Stimulated activated naive CD8-positive, alpha-beta T cell treated with anti-CD3 and anti-CD28 coated beads, Interleukin-15, Interleukin-2, amounts not matched to agents 100 U/mL and 50 U/mL, for 24 hours (primary cell): Measurements from ENCODE around the gene ARHGEF37.

Experiments used
- ATAC-seq: fragments of 150-1000 bp; cut with Tn5 transposase; one replicate; pipeline ENCODE4 v1.10.0; 2021
- DNase-seq: peaks from one replicate; pipeline ENCODE4 v3.0.0; 2021

Gene ARHGEF37

DNA sequence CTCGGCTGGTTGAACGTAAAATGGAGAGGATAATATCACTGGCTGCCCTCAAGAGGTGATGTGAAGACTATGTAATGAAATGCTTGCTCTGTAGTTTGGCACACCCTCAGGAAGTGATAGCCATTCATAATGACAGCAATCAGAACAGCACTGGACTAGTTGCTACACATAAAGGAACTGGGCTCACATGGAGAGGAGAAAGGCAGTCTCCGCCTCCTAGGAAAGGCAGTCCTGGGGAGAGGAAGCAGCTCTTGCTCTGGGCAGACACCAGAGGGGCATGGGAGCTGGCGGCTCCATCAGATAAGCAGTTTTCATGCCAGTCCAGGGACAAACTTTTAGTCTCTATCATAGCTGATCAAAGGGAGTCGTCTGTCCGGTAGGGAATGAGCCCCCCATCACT lies 46.9 kb downstream of the ARHGEF37 start:
- ATAC-seq: no peak
- no peak for DNase-seq

DNA sequence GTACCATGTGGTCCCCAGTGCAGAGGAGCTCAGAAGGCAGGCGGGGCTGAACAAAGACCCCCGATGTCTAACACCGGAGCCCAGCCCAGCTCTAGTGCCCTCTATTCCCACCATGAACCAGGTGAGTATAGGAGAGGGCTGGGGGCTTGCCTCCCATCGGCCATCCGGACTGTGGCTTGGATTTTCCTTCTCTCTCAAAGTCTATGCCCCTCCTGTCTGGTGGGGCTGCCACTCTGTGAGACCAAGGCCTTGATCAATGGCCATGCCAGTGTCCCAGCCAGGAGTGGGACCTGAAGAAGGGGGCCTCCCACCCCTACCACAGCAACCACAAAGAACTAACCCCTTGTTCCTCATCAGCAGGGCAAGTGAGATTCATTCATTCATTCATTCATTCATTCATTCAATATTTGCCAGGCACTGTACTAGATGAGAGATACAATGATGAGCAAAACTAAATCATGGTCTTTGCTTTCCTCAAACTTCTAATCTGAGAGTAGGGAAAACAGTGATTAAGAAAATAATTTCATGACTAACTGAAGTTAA lies 47.6 kb downstream of the ARHGEF37 start:
- no peak for ATAC-seq
- DNase-seq: no peak

DNA sequence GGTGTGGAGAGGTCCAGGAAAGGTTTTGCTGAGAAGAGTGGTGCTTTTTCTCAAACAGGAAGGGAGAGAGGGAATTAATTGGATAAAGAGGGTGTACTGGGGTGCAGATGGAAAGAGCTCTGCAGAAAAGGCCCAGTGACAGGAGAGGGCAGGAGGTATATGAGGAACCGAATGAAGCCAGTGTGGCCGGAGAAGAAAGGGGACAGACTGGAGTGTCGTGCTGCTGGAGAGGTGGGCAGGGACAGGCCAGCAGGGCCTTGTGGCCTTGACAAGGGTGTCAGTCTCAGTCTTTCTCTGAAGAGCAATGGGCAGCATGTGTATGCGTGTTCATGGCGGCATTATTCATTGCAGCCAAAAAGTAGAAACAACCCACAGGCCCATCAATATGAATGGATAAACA lies 48.1 kb downstream of the ARHGEF37 start:
- ATAC-seq (no peak), DNase-seq (no peak)

DNA sequence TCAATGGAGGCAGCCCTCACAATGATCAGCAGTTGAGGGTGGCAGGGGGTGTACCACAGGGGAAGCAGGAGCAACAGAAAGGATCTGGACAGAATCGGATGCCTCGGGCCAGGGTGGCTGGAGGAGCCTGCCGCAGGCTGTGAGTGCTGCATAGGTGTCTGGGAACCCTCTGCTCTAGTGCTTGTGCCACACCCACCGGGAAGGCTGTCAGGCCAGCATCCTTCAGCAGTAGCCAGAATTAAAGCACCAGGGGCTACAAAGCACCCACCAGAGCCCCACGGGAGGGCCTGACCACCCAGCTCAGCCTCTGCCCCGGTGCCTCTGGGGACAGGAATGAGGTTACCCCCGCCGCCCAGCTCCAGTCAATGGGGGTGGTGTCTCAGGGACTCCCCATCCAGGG lies 49.0 kb downstream of the ARHGEF37 start:
- ATAC-seq (no peak), DNase-seq (no peak)

DNA sequence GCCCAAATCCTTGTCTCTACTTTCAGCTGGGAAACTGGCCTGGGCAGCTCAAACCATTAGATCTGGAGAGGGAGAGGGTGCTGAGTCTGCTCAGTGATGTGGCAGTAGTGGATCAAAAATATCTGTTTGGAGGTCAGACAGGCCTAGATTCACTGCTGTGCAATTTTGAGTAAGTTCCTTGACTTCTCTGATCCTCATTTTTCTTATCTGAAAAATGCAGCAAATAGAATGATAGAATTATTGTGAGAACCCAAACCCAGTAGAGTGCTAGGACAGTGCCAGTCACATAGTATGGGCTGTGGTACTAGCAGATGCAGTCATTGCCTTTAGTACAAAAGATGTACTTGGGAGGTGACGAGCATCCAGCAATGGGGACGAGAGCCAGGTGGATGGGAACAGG lies 50.2 kb downstream of the ARHGEF37 start:
- no peak for ATAC-seq

DNA sequence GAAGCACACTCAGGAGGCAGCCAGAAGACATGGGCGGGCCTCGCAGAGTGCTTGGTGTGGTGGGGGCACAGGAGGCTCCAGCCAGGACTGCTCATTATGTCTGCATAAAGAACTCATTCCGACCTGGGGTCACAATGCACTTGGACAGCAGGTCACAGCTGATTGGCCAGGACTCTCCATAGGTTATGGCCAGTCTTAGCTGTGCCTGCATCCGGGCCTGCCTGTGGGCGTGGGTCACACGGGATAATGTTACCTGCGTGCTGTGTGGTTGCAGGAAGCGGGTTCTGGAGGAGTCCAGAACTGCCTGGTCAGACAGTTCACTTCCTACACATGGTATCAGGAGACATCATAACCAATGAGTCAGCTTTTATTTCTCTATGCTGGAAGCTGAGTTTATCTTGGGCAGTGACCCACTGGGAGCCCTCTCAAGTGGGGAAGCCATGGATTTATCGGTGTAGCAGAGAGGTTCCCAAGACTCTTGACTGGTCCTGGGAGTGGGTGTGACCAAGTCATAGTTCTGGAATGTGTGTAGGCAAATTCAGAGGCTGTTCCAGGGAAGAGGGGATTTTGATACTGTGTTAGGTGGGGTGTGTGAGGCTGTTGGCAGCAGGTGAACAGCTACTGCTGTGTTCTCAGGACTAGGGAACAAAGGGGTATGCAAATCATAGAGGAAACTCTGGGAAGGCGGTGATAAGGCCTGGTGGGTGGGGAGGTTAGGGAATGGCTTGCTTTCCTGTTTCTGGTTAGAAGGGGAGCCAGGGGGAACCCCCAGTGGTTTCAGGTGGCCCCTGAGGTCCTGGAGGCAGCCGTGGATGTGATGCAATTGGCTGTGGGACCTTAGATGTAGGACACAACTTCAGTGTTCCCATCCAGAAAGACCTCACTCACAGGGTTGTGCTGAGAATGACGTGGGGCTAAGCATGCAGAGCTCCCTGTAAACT lies 51.3 kb downstream of the ARHGEF37 start:
- ATAC-seq (peak; percentile 33), DNase-seq (peak; percentile 20)

More for the DNA sequence above, 50.2 kb downstream of the ARHGEF37 start:
- DNase-seq: no peak

DNA sequence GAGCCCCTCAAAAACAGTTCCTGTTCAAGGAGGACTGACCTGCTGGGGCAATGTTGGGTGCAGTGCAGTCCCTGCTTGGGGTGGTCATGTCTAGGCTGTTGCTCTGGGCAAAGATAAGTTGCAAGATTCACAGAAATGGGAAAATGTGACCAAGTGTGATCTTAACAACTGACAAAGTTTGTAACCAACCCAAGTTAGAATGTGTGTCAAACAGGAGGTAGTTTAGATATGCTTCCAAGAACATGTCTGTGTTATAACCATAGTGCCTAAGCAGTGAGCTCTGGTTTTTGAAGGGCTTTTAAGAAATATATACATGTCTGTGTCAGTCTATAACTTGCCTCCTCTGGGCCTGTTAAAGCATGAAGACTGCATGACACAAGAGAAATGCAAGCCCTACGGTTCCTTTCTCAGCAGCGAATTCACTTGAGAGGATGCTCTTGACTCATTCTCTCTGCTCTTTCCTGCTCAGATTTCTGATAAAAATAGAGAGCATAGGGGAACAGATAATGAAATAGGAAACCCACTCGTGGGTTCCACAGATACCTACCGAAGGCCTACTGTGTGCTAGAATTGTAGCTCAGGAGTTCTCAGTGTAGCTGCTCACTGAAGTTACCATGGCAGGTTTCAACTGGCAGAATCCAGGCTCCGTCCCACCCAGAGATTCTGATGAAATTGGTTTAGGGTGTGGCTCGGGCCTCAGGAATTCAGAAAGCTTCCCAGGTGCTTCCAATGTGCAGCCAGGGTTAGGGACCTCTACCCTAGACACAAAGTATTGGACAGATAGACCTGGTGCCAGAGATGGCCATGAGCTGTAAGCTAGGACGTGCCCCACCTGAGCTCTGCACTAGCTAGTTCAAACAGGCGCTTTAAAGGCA lies 52.4 kb downstream of the ARHGEF37 start:
- no peak for ATAC-seq
- no peak for DNase-seq

DNA sequence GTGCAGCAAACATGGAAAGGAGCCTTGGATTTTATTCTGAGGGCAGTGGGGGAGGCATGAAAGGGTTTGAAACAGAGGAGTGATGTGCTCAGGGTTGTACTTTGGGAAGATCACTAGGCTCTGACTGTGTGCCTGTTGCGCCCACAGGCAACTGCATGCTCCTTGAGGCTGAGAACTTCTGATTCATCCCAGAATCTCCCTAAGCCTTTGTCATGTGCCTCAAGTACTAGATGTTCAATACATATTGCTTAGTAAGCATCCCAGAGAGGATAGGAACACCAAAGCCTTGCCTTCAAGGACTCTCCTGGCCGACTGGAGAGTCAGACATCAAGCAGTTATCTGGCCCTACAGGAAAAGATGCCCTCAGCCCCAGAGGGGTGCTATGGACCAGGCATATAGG lies 54.1 kb downstream of the ARHGEF37 start:
- DNase-seq (no peak), ATAC-seq (no peak)

DNA sequence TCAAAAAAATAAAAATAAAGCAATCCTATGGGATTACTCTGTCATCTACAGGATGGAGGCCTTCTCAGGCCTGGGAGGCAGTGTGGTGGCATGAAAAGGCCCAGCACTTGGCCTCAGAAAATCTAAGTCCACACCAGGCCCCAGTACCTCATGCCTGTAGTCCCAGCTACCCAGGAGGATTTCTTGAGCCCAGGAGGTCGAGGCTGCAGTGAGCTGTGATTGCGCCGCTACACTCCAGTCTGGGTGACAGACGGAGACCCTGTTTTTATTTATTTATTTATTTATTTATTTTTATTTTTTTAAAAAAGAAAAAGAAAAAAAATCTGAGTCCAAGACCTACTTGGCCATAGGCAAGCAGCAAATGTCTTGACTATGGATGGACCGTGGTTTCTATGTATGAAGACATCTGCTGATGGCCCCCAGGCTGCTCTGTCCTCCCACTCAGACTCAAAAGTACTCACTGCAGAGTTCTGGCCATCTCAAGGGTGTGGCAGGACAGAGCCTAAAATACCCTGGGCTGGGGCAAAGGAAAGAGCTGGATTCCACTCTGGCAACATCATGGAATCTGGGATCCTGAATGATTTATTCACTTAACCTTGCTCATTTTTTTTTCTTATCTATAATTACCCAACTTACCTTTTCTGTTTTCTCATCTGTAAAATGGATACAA lies 55.0 kb downstream of the ARHGEF37 start:
- DNase-seq (no peak), ATAC-seq (no peak)

DNA sequence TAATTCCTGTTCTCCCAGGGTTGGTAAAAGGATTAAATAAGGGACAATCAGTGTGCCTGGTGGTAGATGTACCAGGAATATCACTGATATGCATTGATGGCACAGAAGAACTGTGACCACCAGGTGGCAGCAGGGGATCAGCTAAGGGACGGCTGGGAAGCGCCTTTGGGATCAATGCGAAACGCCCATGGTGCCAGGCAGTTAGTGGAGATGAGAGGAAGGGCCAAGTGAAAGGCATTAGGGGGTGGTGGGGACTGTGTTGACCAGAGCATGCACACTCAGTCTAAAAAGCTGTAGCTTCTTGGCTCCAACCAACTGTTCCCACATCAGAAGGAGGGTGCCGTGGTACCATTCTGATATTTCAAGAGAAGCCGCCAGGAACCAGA lies 55.6 kb downstream of the ARHGEF37 start:
- DNase-seq: no peak

DNA sequence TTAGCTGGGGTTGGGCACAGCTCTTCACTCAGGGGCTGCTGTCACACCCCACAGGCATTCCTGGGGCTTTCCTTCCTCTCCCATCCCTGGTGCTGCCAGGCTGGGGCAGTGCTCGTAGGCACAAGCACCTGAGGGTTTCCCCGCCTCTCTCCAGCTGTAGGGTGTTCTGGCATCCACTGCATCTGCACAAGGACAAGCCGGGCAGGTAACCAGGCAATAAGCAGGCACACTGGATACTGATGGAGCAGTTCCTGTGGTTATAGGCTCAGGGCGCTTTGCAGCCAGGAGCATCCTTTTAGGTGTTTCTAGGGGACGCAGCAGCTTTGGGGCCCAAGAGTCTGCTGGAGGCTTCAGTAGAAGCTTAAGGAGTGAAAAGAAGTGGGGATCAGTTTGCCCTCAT lies 56.8 kb downstream of the ARHGEF37 start:
- ATAC-seq: no peak
- no peak for DNase-seq

More for the DNA sequence above, 55.6 kb downstream of the ARHGEF37 start:
- peak; percentile 44 for ATAC-seq

DNA sequence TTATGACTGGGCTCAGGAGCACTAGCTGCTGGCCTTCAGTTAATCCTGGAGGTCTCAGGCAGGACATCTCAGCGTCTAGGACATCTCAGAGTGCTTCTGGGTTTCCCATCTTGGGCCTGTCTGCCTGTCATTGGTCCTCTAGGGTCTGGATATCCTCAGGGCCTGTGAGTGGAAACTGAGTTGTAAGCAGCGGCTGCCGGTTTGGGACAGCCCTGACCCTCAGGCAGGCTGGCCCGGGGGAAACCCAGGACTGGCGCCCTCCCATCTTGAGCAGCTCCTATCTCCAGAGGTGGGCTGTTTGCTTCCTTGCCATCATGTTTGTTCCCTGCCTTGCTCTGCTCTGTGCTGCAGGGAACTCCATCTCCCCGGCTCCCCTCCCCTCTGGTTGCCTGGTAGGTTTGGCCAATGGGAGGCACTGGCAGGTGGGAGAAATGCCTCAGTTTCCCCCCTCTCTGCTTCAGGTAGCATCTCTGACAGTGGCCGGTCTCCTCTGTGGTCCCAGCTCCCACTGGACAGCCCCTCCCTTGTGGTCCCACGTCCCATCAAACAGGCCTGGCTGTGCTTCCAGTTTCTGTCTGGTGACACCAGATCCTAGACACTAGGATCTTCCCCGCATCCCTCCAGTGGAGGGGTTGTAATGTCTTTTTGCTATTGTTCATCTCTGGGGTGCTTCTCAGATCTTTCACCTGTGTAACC lies 57.4 kb downstream of the ARHGEF37 start:
- DNase-seq: no peak
- ATAC-seq: no peak

DNA sequence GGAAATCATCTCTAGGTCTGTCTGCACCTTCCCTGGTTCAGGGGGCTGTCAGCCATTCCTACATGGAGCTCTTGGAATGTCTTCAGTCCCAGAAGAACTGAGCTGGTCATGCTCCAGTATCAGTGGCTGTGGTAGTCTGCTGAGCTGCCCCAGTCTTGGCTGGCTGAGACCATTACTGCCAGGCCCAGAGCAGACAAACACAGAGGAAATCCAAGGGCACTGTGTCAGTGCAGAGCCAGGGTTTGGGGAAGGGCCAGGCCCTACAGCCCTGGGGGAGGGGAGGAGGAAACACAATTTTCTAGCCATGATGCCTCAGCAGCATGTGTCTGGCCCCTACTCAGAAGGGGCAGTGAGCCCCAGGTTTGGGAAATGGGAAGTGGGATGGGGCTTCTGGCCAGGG lies 58.4 kb downstream of the ARHGEF37 start:
- DNase-seq: no peak
- ATAC-seq: no peak

DNA sequence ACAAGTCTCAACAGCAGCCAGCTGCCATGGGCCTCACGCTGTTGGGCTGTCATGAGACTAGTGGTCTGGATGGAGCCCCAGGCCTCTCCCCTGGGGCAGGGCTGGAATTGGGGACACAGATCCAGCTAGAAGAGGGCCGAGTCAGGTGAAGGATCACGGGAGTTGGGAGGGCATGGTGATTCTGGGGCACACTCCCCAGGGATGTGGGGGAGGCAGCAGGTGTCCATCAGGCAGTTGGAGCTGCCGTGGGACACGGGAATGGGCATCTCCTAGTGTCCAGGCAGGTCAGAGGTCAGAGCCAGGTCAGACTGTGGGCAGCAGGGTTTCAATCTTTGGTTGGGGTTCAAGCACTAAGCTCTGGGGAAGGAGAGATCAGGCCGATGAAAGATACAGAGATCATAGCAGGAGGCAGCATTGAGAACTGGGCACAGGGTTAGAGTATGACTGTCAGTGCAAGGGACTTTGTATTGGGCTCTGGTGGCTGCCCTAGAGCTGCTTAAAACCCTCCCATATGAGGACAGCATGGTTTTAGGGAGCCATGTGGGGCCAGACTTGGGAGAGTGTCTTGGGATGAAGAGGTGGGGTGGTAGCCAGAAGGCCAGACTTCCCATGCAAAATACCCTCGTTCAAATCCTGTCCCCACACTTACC lies 59.2 kb downstream of the ARHGEF37 start:
- DNase-seq (no peak), ATAC-seq (no peak)

DNA sequence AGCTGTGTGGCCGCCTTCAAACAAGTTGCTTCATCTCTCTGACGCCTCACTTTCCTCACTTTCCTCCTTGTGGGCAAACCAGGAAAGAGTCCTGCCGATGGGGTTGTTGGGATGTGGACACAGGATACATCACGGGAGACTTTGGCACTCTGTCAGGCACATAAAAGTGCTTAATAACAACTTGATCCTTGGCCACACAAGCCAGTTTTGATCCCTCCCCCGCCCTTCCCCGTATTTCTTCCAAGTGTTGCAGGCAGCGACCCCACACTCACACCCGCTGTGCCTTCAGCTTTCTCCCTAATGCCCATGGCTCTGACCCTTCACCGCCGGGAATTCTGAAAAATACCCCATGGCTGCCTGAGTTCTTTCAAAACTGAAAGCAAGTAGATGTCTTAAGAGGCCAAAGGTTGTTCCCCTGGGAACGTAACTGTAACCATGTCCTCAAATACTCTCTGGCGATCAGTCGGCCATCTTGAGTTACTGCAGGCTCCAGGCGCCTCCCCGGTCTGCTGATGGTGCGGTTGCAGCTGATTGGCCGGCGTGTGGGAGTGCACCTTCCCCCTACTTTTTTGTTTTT lies 59.8 kb downstream of the ARHGEF37 start:
- no peak for ATAC-seq
- DNase-seq: no peak

DNA sequence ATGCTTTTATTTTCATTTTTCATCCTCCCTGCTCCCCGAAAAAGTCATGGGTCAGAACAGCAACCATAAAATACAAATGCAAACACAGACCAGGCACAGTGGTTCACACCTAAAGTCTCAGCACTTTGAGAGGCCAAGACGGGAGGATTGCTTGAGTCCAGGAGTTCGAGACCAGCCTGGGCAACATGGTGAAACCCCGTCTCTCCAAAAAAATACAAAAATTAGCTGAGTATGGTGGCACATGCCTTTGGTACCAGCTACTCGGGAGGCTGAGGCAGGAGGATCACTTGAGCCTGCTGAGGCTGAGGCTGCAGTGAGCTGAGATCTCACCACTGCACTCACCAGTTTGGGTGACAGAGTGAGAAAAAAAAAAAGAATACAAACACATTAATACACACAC lies 60.3 kb downstream of the ARHGEF37 start:
- ATAC-seq: no peak
- DNase-seq: no peak

DNA sequence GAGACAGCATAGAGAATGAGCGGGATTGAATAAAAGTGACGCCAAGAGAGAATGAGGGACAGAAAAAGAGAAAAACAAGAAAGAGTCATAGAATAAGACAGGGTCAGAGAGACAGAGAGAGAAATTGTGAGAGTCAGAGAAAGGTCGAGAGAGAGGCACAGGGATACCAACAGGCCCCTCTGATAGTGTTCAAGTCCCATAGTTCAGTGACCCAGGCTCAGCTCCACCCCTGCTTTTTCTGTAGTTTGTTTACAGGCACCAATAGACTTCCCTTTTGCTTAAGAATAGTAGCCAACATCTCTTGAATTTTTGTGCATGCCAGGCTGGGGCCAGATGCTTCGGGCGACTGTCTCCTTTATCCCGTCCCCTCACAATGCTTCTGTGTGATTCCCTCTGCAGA lies 62.5 kb downstream of the ARHGEF37 start:
- no peak for ATAC-seq
- DNase-seq: no peak

DNA sequence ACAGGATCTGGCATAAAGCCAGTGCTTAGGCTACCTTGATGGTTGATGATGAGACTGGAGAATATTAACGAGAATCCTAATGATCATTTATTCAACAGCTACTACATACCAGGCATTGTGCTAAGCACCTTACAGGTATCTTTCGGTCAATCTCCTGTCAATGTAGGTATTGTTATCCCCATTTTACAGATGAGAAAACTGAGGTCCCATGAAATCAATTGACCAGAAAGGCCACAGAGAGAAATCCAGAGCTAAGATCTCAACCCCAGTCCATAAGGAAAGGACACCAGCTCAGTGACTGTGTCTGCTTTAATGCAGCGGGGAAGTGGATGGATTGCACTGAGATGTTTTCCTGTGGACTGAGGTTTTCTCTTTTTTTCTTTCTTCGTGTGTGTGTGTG lies 63.3 kb downstream of the ARHGEF37 start:
- DNase-seq (no peak), ATAC-seq (no peak)

DNA sequence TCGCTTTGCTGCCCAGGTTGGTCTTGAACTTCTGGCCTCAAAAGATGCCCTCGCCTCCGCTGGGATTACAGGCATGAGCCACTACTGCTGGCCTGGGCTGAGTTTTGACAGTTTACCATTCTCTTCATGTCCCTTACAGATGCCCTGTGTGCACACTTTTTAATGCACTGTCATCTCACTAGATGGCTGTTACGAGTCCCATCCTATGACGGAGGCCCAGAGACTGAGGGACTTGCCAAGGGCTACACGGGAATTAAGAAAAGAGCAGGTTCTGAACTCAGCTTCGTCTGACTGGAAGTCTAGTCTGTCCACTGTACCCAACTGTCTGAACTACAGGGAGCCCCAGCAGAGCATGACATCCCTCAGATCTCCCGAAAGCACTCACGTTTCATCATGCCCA lies 63.9 kb downstream of the ARHGEF37 start:
- ATAC-seq (no peak), DNase-seq (no peak)

DNA sequence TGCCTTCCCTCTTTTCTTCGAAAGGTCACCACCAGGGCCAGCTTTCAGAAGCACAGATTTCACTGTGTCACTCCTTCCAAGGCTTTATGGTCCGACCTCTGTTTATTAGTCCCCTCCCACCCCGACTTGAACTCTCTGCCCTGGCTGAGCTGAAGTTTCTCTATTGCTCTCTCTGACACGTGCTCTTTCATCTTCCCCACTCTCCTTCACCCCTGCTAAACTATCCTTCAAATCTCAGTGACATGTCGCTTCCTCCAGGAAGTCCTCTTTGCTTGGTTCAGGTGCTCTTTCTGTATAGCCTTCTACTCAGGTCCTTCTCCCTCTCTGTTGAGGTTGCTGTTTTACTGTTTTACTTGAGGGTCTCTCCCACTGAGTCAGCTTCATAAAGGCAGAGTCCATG lies 64.4 kb downstream of the ARHGEF37 start:
- DNase-seq (no peak), ATAC-seq (no peak)

DNA sequence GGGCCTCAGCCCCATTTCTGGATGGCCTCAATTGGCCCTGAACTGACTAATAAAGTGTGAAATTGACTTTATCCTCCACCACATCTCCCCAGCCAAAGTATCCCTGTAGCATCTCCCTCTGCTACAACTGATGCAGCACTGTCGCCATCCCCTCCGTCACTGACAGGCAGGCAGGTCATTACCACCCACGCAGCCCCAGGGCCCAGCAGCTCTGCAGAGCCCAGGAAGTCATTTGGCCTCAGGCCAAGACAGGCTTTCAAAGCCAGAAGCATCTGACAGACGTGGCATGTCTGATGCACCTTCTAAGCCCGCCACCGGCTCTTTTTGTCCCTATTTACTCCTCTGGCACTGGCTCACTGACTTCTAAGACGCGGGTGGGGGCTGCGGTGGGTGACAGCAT lies 65.3 kb downstream of the ARHGEF37 start:
- ATAC-seq (peak; percentile 45), DNase-seq (peak; percentile 53)
